Fibroblast of upper back skin (primary cell): ENCODE results near the gene TCERG1.
"Not testable (repeated sequence)": the region's sequence is repeated elsewhere in the genome, so short reads cannot be mapped to it uniquely, and the experiment has no call there.

Experiments used
- DNase-seq: peaks from one replicate; pipeline ENCODE4 v3.0.0-alpha.2; 2013

Gene TCERG1

GRCh38 chr5:146523698-146524097, 76.6 kb downstream of the TCERG1 start:
- no peak for DNase-seq

DNA sequence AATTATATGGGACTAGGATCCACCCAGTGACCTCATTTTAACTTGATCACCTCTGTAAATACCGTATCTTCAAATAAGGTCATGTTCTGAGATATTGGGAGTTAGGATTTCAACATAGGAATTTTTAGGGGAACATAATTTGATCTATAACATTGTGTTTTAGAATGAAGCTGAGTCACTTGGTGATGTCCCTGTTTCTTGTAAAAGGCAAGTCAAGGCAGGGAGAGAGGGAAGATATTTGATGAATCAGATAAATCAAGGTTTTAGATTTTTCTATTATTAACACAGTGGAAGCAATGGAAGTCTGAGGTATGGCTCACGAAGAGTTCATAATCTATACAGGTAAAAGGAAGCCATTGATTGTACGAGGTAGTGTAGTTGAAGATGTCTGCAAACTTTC, 80.7 kb downstream of the TCERG1 start:
- DNase-seq = no peak

GRCh38 chr5:146528236-146528635, 81.1 kb downstream of the TCERG1 start:
- DNase-seq = no peak

GRCh38 chr5:146529984-146530383, 82.9 kb downstream of the TCERG1 start:
- DNase-seq = no peak

- peak; percentile 59 for DNase-seq
Measured at GRCh38 chr5:146533260-146533857, 86.2 kb downstream of the TCERG1 start.

GRCh38 chr5:146533882-146534281, 86.7 kb downstream of the TCERG1 start:
- DNase-seq = no peak

DNA sequence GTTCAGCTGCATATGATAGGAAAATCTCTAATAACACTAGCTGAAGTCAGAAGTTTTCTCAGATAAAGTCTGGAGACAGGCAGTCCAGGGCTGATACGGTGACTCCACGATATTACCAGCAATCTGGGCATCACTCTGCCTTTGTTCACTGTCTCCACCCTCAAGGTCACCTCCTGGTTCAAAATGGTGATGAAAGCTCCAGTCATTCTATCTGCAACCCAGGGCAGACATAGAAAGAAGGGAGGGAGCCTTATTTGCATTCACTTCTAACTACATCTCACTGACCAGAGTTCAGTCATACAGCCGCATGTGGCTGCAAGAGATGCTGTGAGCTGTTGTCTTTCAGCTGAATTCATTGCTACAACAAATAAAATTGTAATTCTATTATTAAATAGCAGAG, 91.3 kb downstream of the TCERG1 start:
- DNase-seq = no peak

DNA sequence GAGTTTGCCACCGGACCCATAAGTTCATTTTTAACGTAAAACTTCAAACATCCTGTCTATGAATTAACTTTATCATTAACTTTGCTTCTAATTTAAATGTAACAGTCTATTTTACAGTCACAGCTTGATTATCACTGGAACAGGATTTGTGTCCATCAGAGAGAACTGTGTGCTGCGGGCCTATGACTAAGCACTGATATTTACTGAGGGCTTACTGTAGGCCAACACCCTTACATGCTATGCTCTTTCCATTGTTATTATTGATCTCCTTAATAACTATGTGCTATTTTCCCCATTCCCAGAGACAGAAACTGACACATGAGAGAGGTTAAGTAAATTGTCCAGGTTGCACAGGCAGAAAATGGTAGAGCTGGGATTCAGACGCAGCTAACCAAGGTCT, 92.8 kb downstream of the TCERG1 start:
- DNase-seq = no peak

GRCh38 chr5:146540414-146540813, 93.3 kb downstream of the TCERG1 start:
- DNase-seq = peak; percentile 35

DNA sequence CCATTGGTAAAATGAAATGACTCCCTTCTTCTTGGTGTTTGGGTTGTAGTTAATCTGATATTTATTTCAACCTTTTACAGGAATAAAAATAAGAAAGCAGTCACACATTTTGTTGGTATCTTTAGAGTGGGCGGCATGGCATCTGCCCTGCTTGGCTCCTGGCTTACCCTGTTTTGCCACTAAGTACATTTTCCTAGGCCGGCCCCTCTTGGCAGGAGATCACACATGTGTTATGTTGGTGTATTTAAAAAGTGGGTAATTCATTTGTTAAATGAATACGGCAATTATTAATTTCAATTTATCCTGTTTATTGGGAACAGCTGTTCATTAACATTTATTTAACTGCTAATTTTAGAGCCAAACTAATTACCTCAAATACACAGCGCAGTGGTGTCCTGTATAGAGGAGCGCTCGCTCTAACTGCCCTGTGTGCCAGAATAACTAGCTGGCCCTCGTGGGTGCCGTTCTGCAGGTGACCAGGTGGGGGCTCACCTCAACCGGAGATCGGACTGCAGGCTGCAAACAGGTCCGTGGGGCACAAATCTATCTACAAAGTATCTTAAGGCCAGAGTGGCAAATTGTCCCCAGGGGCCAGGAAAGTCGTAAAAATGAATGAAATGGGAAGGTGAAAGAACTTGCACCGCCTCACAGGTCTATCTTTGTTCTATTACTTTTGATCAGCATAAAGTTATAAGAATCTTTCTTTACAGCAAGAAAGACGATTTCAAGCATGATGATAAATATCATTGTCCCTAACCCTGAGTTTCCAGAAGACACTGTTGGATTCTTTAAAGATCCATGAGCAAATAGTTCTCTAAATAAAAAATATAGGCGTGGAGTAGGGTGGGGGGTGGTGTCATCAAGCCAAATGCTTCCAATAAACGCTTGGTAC, 95.1 kb downstream of the TCERG1 start:
- DNase-seq = peak; percentile 60

GRCh38 chr5:146544232-146544631, 97.1 kb downstream of the TCERG1 start:
- DNase-seq = no peak

DNA sequence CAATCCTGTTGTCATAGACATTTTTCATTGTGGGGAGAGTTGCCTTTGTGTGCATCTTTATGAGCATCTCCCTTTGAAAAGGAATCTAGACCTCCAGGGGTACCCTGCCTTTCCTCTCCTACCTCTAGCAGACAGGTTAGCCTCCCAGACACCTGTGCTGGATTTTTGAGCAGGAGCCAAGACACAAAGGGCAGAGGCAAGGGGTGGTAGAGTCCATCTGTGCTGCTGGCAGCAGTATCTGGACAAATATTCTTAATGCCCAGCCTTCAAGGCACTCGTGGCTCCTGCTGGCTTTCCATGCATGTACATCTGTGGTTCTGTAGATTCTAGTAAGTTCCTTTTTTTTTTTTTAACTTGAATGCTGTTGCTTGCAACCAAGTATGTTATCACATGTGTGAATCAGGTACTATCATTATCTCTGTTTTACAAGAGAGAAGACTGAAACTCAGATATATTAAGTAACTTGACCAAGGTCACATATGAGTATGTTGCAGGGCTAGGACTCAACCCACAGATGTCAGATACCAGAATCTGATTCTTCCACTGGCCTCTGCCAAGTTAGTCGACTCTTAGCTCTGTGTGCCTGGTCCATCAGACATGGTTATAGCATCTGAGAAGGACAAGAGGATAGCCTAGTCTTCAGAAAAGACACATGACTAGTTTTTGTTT, 101.8 kb downstream of the TCERG1 start:
- no peak for DNase-seq

GRCh38 chr5:146549615-146550014, 102.5 kb downstream of the TCERG1 start:
- no peak for DNase-seq

GRCh38 chr5:146553446-146553845, 106.3 kb downstream of the TCERG1 start:
- peak; percentile 7 for DNase-seq

DNA sequence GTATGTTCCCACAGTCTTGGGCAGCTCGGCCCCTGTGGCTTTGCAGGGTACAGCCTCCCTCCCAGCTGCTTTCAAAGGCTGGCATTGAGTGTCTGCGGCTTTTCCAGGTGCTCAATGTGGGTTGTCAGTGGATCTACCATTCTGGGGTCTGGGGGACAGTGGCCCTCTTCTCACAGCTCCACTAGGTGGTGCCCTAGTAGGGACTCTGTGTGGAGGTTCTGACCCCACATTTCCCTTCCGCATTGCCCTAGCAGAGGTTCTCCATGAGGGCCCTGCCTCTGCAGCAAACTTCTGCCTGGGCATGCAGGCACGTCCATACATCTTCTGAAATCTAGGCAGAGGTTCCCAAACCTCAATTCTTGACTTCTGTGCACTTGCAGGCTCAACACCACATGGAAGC, 109.8 kb downstream of the TCERG1 start:
- DNase-seq = not testable (repeated sequence)

GRCh38 chr5:146560205-146560812, 113.2 kb downstream of the TCERG1 start:
- DNase-seq = peak; percentile 91
